ENCODE data around the gene SLC6A9.

- TF ChIP-seq ZC3H11A (IDR thresholded peaks at IDR 0.05): no peak
- TF ChIP-seq, protein P1, sequence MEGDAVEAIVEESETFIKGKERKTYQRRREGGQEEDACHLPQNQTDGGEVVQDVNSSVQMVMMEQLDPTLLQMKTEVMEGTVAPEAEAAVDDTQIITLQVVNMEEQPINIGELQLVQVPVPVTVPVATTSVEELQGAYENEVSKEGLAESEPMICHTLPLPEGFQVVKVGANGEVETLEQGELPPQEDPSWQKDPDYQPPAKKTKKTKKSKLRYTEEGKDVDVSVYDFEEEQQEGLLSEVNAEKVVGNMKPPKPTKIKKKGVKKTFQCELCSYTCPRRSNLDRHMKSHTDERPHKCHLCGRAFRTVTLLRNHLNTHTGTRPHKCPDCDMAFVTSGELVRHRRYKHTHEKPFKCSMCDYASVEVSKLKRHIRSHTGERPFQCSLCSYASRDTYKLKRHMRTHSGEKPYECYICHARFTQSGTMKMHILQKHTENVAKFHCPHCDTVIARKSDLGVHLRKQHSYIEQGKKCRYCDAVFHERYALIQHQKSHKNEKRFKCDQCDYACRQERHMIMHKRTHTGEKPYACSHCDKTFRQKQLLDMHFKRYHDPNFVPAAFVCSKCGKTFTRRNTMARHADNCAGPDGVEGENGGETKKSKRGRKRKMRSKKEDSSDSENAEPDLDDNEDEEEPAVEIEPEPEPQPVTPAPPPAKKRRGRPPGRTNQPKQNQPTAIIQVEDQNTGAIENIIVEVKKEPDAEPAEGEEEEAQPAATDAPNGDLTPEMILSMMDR (IDR thresholded peaks at IDR 0.05): no peak
- no peak for TF ChIP-seq EP300 (IDR thresholded peaks at IDR 0.05)
- no peak for TF ChIP-seq FOSL2 (IDR thresholded peaks at IDR 0.05)
- TF ChIP-seq FOSL2 (CRISPR knock-in tag; IDR thresholded peaks at IDR 0.05): no peak
- TF ChIP-seq JUNB (IDR thresholded peaks at IDR 0.05): no peak
- no peak for TF ChIP-seq GATA3 (IDR thresholded peaks at IDR 0.05; ENCODE audit: borderline replicate concordance)
- no peak for TF ChIP-seq SREBF2 (IDR thresholded peaks at IDR 0.05)
- TF ChIP-seq ESRRA (IDR thresholded peaks at IDR 0.05; ENCODE audit: borderline replicate concordance, low read length): no peak
Observed at GRCh38 chr1:43977376-43978263, 53.6 kb downstream of the SLC6A9 start.
